ENCODE measurements around the gene KCNS1. TPM values are rescaled to one million over a fixed set of nuclear protein-coding genes. Genes with fewer than 3 reads are reported as not detected.
A peak's percentile ranks its signal among the peaks of the same experiment; 100 is the strongest.

Gene KCNS1
- total and polyA plus RNA-seq, 5 donors = 0.27 to 1.2 (median 0.46) TPM

- Histone ChIP-seq H3K9me3 (ENCODE audit: control insufficient read depth, low read length) (no peaks in the 10 kb centered on the region), H3K4me1 (ENCODE audit: control insufficient read depth, insufficient read depth, low read length) (peaks cover 2% of the 10 kb centered on the region), H3K27me3 (ENCODE audit: control insufficient read depth, insufficient read depth) (no peaks in the 10 kb centered on the region), H3K4me3 (ENCODE audit: low read length) (no peak overlapping the region), H3K27ac (ENCODE audit: low read length) (no peak overlapping the region)
- WGBS = 89% methylated on average over 2 of the region's 2 CpGs
- intact Hi-C loops (cut with DNase I) = loop anchor here in 3 of 4 donors (5.0 to 10.0 kb wide), 3 partner anchors 47 to 247 kb away; no protein-coding TSS in a partner anchor
- DNase-seq (no peak), ATAC-seq (no peak)
Observed at GRCh38 chr20:45047581-45048119, 53.3 kb downstream of the KCNS1 start.

DNA sequence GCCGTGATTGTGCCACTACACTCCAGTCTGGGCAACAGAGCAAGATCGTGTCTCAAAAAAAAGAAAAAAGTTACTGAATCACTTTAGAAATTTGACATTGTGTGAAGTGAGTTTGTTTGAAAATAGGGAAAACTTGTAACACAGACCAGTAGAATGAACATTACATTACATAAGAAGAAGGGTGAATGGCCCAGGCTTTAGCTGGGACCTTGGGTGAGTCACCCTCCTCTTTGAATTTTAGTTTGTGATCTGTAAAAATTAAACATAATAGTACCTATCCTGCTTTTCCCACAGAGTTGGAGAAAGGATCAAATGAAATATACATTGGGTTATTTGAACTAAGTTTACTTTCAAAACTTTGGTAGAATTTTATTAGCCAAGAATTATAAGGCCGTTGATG lies 56.3 kb downstream of the KCNS1 start:
- Histone ChIP-seq H3K27ac (ENCODE audit: low read length) (no peak overlapping the region), H3K9me3 (ENCODE audit: control insufficient read depth, low read length) (no peaks in the 10 kb centered on the region), H3K4me3 (ENCODE audit: low read length) (no peak overlapping the region), H3K4me1 (ENCODE audit: control insufficient read depth, insufficient read depth, low read length) (no peaks in the 10 kb centered on the region), H3K27me3 (ENCODE audit: control insufficient read depth, insufficient read depth) (no peaks in the 10 kb centered on the region)
- ATAC-seq (no peak), DNase-seq (no peak)
- WGBS = 93% methylated on average over 3 of the region's 3 CpGs
- intact Hi-C loops (cut with DNase I) = loop anchor here in 3 of 4 donors (10.0 kb wide), 2 partner anchors 50 to 250 kb away; no protein-coding TSS in a partner anchor

- WGBS = 26% methylated on average over 5 of the region's 5 CpGs
- ATAC-seq (peak; percentile 62 to 80), DNase-seq (no peak)
Observed at GRCh38 chr20:45044084-45044573, 56.8 kb downstream of the KCNS1 start.

GRCh38 chr20:45042978-45043377 lies 57.9 kb downstream of the KCNS1 start:
- H3K9me3 ChIP-seq (ENCODE audit: control insufficient read depth, low read length) = no peaks in the 10 kb centered on the region
- no peak overlapping the region for H3K27ac ChIP-seq (ENCODE audit: low read length)
- 91% methylated on average over 1 of the region's 1 CpG for WGBS
- intact Hi-C loops (cut with DNase I) = loop anchor here in 3 of 4 donors (10.0 kb wide), 2 partner anchors 52 to 252 kb away; no protein-coding TSS in a partner anchor
- H3K4me1 ChIP-seq (ENCODE audit: control insufficient read depth, insufficient read depth, low read length) = no peaks in the 10 kb centered on the region
- no peaks in the 10 kb centered on the region for H3K27me3 ChIP-seq (ENCODE audit: control insufficient read depth, insufficient read depth)
- no peak for ATAC-seq
- DNase-seq = no peak
- H3K4me3 ChIP-seq (ENCODE audit: low read length) = no peak overlapping the region

More at GRCh38 chr20:45044084-45044573, 56.8 kb downstream of the KCNS1 start:
- H3K9me3 ChIP-seq (ENCODE audit: control insufficient read depth, low read length) = no peaks in the 10 kb centered on the region
- no peak overlapping the region for H3K27ac ChIP-seq (ENCODE audit: low read length)
- intact Hi-C loops (cut with DNase I) = loop anchor here in 3 of 4 donors (10.0 kb wide), 2 partner anchors 51 to 251 kb away; no protein-coding TSS in a partner anchor
- H3K4me3 ChIP-seq (ENCODE audit: low read length) = no peak overlapping the region
- no peaks in the 10 kb centered on the region for H3K27me3 ChIP-seq (ENCODE audit: control insufficient read depth, insufficient read depth)
- no peaks in the 10 kb centered on the region for H3K4me1 ChIP-seq (ENCODE audit: control insufficient read depth, insufficient read depth, low read length)

Other genes starting within 250 kb of the KCNS1 start
- 100 to 1,000 TPM in 3 of 4 donors, 10 to 100 TPM in 1; 87.8 to 121 (median 111) TPM for gene YWHAB, start 215.4 kb downstream of the KCNS1 start, total RNA-seq
- gene YWHAB, start 215.4 kb downstream of the KCNS1 start, polyA plus RNA-seq = 53.4 TPM
- gene PABPC1L, start 191.1 kb downstream of the KCNS1 start, total RNA-seq = 1 to 10 TPM; 3.6 to 5.3 (median 4.1) TPM
- 3.3 TPM for gene PABPC1L, start 191.1 kb downstream of the KCNS1 start, polyA plus RNA-seq
- gene TOMM34, start 140.7 kb downstream of the KCNS1 start, total RNA-seq = 10 to 100 TPM; 12.1 to 16.8 (median 13.7) TPM
- gene TOMM34, start 140.7 kb downstream of the KCNS1 start, polyA plus RNA-seq = 11.1 TPM
- 10 to 100 TPM; 13.8 to 14.4 (median 14.1) TPM for gene STK4, start 134.6 kb downstream of the KCNS1 start, total RNA-seq
- 4.6 TPM for gene STK4, start 134.6 kb downstream of the KCNS1 start, polyA plus RNA-seq
- gene WFDC5, start 14.0 kb upstream of the KCNS1 start, total RNA-seq = not detected
- not detected for gene WFDC5, start 14.0 kb upstream of the KCNS1 start, polyA plus RNA-seq
- not detected for gene WFDC12, start 23.3 kb upstream of the KCNS1 start, total RNA-seq
- not detected for gene WFDC12, start 23.3 kb upstream of the KCNS1 start, polyA plus RNA-seq
- gene PI3, start 73.8 kb upstream of the KCNS1 start, total RNA-seq = not detected
- not detected for gene PI3, start 73.8 kb upstream of the KCNS1 start, polyA plus RNA-seq
- gene SEMG1, start 105.9 kb upstream of the KCNS1 start, total RNA-seq = not detected
- gene SEMG1, start 105.9 kb upstream of the KCNS1 start, polyA plus RNA-seq = not detected
- gene SEMG2, start 120.2 kb upstream of the KCNS1 start, total RNA-seq = not detected
- gene SEMG2, start 120.2 kb upstream of the KCNS1 start, polyA plus RNA-seq = not detected
- 10 to 100 TPM in 2 of 4 donors, 1 to 10 TPM in 2; 1.4 to 16.6 (median 10.3) TPM for gene SLPI, start 153.4 kb upstream of the KCNS1 start, total RNA-seq
- 2.1 TPM for gene SLPI, start 153.4 kb upstream of the KCNS1 start, polyA plus RNA-seq
- not detected for gene RBPJL, start 205.7 kb upstream of the KCNS1 start, total RNA-seq
- gene RBPJL, start 205.7 kb upstream of the KCNS1 start, polyA plus RNA-seq = not detected
- gene MATN4, start 207.2 kb upstream of the KCNS1 start, total RNA-seq = under 1 TPM in 3 of 4 donors, not detected in 1; 0.15 to 0.20 (median 0.17) TPM
- gene MATN4, start 207.2 kb upstream of the KCNS1 start, polyA plus RNA-seq = 0.05 TPM
- gene SDC4, start 247.3 kb upstream of the KCNS1 start, total RNA-seq = 100 to 1,000 TPM in 1 of 4 donors, 10 to 100 TPM in 3; 57.5 to 125 (median 61.2) TPM
- gene SDC4, start 247.3 kb upstream of the KCNS1 start, polyA plus RNA-seq = 63.8 TPM